OCI-LY7 (cell line): ENCODE results near the gene LGR5. TPM values are rescaled to one million over a fixed set of nuclear protein-coding genes. Genes with fewer than 3 reads are reported as not detected.

Source experiments
- BruUV-seq: library from RNA; stranded (reverse); fragments of 400-500 nt; replicated peaks from 2 replicates; lab custom pipeline; 2021; lab: Mats Ljungman, UMichigan
- CTCF ChIA-PET: fragments of 300-600 bp; sonication (Branson Sonifier 250); formaldehyde crosslinking; loops from one replicate; lab custom pipeline; 2022; ENCODE audit warnings: antibody characterized with exemption; ENCODE audit not compliant: unreplicated experiment; lab: Charles Lee
- POLR2A ChIA-PET: fragments of 300-600 bp; sonication (Branson Sonifier 250); formaldehyde crosslinking; loops from one replicate; lab custom pipeline; 2022; ENCODE audit warnings: antibody characterized with exemption; lab: Charles Lee
- DNase-seq: peaks from one replicate; pipeline ENCODE4 v3.0.0-alpha.2; 2015; ENCODE audit warnings: low spot score
- H2AFZ ChIP-seq: fragments of 200-600 bp; sonication (generic), shearing (Covaris generic); 2 replicates; pipeline ENCODE4 v1.6.1; 2014; ENCODE audit warnings: mild to moderate bottlenecking, antibody characterized with exemption, low read length, moderate library complexity
- H3K27ac ChIP-seq: fragments of 200-600 bp; sonication (generic); 2 replicates; pipeline ENCODE4 v1.5.1; 2014; ENCODE audit warnings: mixed run types, low read depth, mild to moderate bottlenecking, moderate library complexity, low read length, inconsistent platforms; ENCODE audit not compliant: poor library complexity, severe bottlenecking
- H3K36me3 ChIP-seq: fragments of 200-600 bp; sonication (generic); 2 replicates; pipeline ENCODE4 v1.6.1; 2014; ENCODE audit warnings: mild to moderate bottlenecking, antibody characterized with exemption, low read length, moderate library complexity, mixed read lengths; ENCODE audit not compliant: insufficient read depth
- H3K4me1 ChIP-seq: fragments of 200-600 bp; sonication (generic); 2 replicates; pipeline ENCODE4 v1.5.1; 2014; ENCODE audit warnings: mild to moderate bottlenecking, low read length; ENCODE audit not compliant: insufficient read depth, poor library complexity, severe bottlenecking
- H3K4me2 ChIP-seq: fragments of 200-600 bp; sonication (generic); 2 replicates; pipeline ENCODE4 v1.6.1; 2014; ENCODE audit warnings: mild to moderate bottlenecking, low read length
- H3K4me3 ChIP-seq: fragments of 200-600 bp; sonication (generic); 2 replicates; pipeline ENCODE4 v1.5.1; 2014; ENCODE audit warnings: mild to moderate bottlenecking, low read depth, low read length; ENCODE audit not compliant: poor library complexity, severe bottlenecking
- H3K79me2 ChIP-seq: fragments of 200-600 bp; sonication (generic); 2 replicates; pipeline ENCODE4 v1.6.1; 2016; ENCODE audit warnings: low read depth, mild to moderate bottlenecking, low read length, moderate library complexity, mixed read lengths; ENCODE audit not compliant: insufficient read depth
- H3K9me2 ChIP-seq: fragments of 200-600 bp; sonication (generic); 2 replicates; pipeline ENCODE4 v1.6.1; 2016; ENCODE audit warnings: mild to moderate bottlenecking, low read length, mixed read lengths; ENCODE audit not compliant: insufficient read depth
- H3K9me3 ChIP-seq: fragments of 200-600 bp; sonication (generic); 2 replicates; pipeline ENCODE4 v1.6.1; 2014; ENCODE audit warnings: mild to moderate bottlenecking, mixed run types, low read length, mixed read lengths
- H4K20me1 ChIP-seq: fragments of 200-600 bp; sonication (generic); 2 replicates; pipeline ENCODE4 v1.6.1; 2014; ENCODE audit warnings: mild to moderate bottlenecking, antibody characterized with exemption, low read length, moderate library complexity, mixed read lengths; ENCODE audit not compliant: insufficient read depth
- EZH2phosphoT487 ChIP-seq: fragments of 200-600 bp; sonication (generic); IDR thresholded peaks from 2 replicates; pipeline ENCODE4 v1.6.1; 2018; ENCODE audit warnings: low read depth, borderline replicate concordance, mild to moderate bottlenecking, mixed run types, antibody characterized with exemption, low read length, moderate library complexity, mixed read lengths
- intact Hi-C: fragments of 100-400 bp; cut with micrococcal nuclease; formaldehyde crosslinking; loops from one replicate; pipeline ENCODE4 v1.10.0; 2022; ENCODE audit not compliant: unreplicated experiment
- total RNA-seq, 2 experiments: library from RNA; depleted of rRNA in 1 of 2; stranded (reverse); fragments of >200 nt in 1 of 2; shearing (Covaris generic) in 1 of 2; gene quantifications; 2 replicates each; pipeline ENCODE4 v1.2.3, GENCODE V29; 2014 to 2022
- TF ChIP-seq, protein P1 (sequence below): fragments of 200-600 bp; sonication (generic); conservative IDR thresholded peaks from 2 replicates; pipeline ENCODE4 v1.5.1; 2014; ENCODE audit warnings: mild to moderate bottlenecking, antibody characterized with exemption, low read length, moderate library complexity, mixed read lengths

Gene LGR5
- total RNA-seq, 2 experiments from 2014 or later = 0.51 TPM; not detected in 1

DNA sequence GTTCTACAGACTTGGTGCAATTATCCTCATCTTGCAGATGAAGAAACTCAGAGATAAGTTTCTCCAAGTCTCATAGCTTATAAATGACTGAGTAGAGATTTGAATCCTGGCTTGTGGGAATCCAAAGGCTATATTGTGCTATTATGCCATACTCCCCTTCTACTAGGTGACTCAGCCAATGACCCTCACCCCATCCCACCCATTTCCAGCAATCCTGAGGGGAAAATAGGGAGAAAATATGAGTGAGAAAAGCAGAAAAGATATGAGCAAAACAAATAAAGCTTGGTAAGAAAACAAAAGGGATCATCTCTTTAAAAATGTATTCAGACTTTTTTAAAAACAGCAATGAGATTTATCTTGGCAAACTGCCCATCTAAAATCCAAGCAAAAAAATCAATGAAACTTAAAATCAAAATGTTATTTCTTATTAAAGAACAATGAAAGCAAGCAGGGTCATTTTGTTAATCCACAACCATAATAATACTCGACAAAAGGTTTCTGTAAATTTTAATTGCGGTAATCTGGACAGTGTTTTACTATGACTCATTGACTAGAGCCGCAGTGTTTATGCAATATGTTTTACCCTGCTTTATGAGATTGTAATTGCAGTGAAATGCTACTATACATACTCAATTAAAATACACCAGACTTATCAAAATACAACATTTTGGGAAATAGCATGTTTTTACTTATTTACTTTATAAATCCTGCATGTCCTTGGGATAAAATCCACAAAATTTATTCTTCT lies 13.1 kb upstream of the LGR5 start:
- CTCF ChIA-PET = no interaction called here
- Histone ChIP-seq H3K27ac (no peak overlapping the region), H3K79me2 (no peaks in the 10 kb centered on the region), H3K4me3 (no peak overlapping the region), H3K36me3 (no peaks in the 10 kb centered on the region), H3K4me2 (no peak overlapping the region), H2AFZ (no peak overlapping the region), H4K20me1 (no peaks in the 10 kb centered on the region), H3K9me3 (no peaks in the 10 kb centered on the region), H3K4me1 (no peaks in the 10 kb centered on the region), H3K9me2 (no peaks in the 10 kb centered on the region)
- no peak for DNase-seq
- POLR2A ChIA-PET = interaction anchor here (0.9 kb wide), 2 partner anchors 21 to 138 kb away, joined by 3 read pairs; no protein-coding TSS in a partner anchor
- BruUV-seq = no TSS peak
- intact Hi-C loops = no loop called here
- TF ChIP-seq, protein P1, sequence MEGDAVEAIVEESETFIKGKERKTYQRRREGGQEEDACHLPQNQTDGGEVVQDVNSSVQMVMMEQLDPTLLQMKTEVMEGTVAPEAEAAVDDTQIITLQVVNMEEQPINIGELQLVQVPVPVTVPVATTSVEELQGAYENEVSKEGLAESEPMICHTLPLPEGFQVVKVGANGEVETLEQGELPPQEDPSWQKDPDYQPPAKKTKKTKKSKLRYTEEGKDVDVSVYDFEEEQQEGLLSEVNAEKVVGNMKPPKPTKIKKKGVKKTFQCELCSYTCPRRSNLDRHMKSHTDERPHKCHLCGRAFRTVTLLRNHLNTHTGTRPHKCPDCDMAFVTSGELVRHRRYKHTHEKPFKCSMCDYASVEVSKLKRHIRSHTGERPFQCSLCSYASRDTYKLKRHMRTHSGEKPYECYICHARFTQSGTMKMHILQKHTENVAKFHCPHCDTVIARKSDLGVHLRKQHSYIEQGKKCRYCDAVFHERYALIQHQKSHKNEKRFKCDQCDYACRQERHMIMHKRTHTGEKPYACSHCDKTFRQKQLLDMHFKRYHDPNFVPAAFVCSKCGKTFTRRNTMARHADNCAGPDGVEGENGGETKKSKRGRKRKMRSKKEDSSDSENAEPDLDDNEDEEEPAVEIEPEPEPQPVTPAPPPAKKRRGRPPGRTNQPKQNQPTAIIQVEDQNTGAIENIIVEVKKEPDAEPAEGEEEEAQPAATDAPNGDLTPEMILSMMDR = no peak
- no peak for TF ChIP-seq EZH2phosphoT487

- DNase-seq = no peak
- H2AFZ ChIP-seq = no peak overlapping the region
- H3K79me2 ChIP-seq = no peaks in the 10 kb centered on the region
- H3K36me3 ChIP-seq = no peaks in the 10 kb centered on the region
- H3K4me2 ChIP-seq = no peak overlapping the region
- no peaks in the 10 kb centered on the region for H3K9me2 ChIP-seq
- H4K20me1 ChIP-seq = no peaks in the 10 kb centered on the region
- no peaks in the 10 kb centered on the region for H3K9me3 ChIP-seq
- no TSS peak for BruUV-seq
- no peak overlapping the region for H3K4me3 ChIP-seq
- no peak overlapping the region for H3K27ac ChIP-seq
- no peaks in the 10 kb centered on the region for H3K4me1 ChIP-seq
- TF ChIP-seq EZH2phosphoT487 = no peak
- TF ChIP-seq, protein P1 = no peak
- intact Hi-C loops = no loop called here
- ChIA-PET POLR2A (interaction anchor here (0.9 kb wide), 1 partner anchor 899 kb away, joined by 3 read pairs; no protein-coding TSS in a partner anchor), CTCF (no interaction called here)
Measured at GRCh38 chr12:71430756-71431155, 8.8 kb upstream of the LGR5 start.

GRCh38 chr12:71431991-71432390 lies 7.6 kb upstream of the LGR5 start:
- BruUV-seq = no TSS peak
- Histone ChIP-seq H4K20me1 (no peaks in the 10 kb centered on the region), H3K9me2 (no peaks in the 10 kb centered on the region), H3K4me2 (no peak overlapping the region), H3K4me3 (no peak overlapping the region), H3K9me3 (0 out of 2 replicates have a peak, but pooled peaks cover 4% of the 10 kb centered on the region), H2AFZ (no peak overlapping the region), H3K36me3 (no peaks in the 10 kb centered on the region), H3K27ac (no peak overlapping the region), H3K4me1 (no peaks in the 10 kb centered on the region), H3K79me2 (no peaks in the 10 kb centered on the region)
- no peak for DNase-seq
- intact Hi-C loops = no loop called here
- TF ChIP-seq, protein P1 = no peak
- TF ChIP-seq EZH2phosphoT487 = no peak
- ChIA-PET CTCF (no interaction called here), POLR2A (no interaction called here)
